Heart left ventricle (tissue), 16 donors: ENCODE results near the gene CIART. TPM values are rescaled to one million over a fixed set of nuclear protein-coding genes. Genes with fewer than 3 reads are reported as not detected.
"Not testable (repeated sequence)": the region's sequence is repeated elsewhere in the genome, so short reads cannot be mapped to it uniquely, and the experiment has no call there.

Experiments
- ATAC-seq, 4 donors: fragments of 200-7000 bp; cut with Tn5 transposase; one replicate each; pipeline ENCODE4 v1.9.1; 2020 to 2022; ENCODE audit warnings: moderate library complexity in 4 of 4, mild to moderate bottlenecking in 3 of 4, moderate number of reproducible peaks in 1 of 4
- DNase-seq, 5 donors: peaks; one replicate each; pipeline ENCODE4 v3.0.0-alpha.2; 2020
- H3K27ac ChIP-seq, 12 donors: fragments of 200-600 bp; sonication (generic) in 4 of 12; one replicate each; pipeline versions ENCODE4 v1.5.0 to v1.8.0; 2016 to 2022; ENCODE audit warnings: mild to moderate bottlenecking in 2 of 12
- H3K27me3 ChIP-seq, 9 donors: fragments of 200-600 bp; sonication (generic) in 2 of 9; one replicate each; pipeline versions ENCODE4 v1.5.1 to v1.8.0; 2016 to 2022; ENCODE audit warnings: mild to moderate bottlenecking in 3 of 9
- H3K36me3 ChIP-seq, 9 donors: fragments of 200-600 bp; sonication (generic) in 2 of 9; one replicate each; pipeline versions ENCODE4 v1.5.0 to v1.8.0; 2018 to 2022; ENCODE audit warnings: mild to moderate bottlenecking in 2 of 9
- H3K4me1 ChIP-seq, 12 donors: fragments of 200-600 bp; sonication (generic) in 4 of 12; one replicate each; pipeline versions ENCODE4 v1.5.0 to v1.8.0; 2016 to 2022; ENCODE audit warnings: mild to moderate bottlenecking in 3 of 12
- H3K4me3 ChIP-seq, 12 donors: fragments of 200-600 bp; sonication (generic) in 4 of 12; one replicate each; pipeline versions ENCODE4 v1.5.0 to v1.8.0; 2017 to 2022; ENCODE audit warnings: mild to moderate bottlenecking in 9 of 12, moderate library complexity in 4 of 12
- H3K9me3 ChIP-seq, 12 donors: fragments of 200-600 bp; sonication (generic) in 4 of 12; one replicate each; pipeline versions ENCODE4 v1.5.0 to v1.8.0; 2016 to 2022; ENCODE audit warnings: mild to moderate bottlenecking in 1 of 12
- POLR2A ChIP-seq, 2 donors: fragments of 450-650 bp; IDR thresholded peaks; one replicate each; pipeline ENCODE4 v1.6.1; 2017; ENCODE audit warnings: antibody characterized with exemption in 2 of 2, mild to moderate bottlenecking in 2 of 2, moderate library complexity in 2 of 2
- WGBS, 4 donors: extraction: QIAGEN DNeasy Blood & Tissue Kit in 2 of 4; methylation state at CpG; one replicate each; pipeline versions ENCODE4 v1.1.5 to v1.1.7; 2013 to 2018; 5-methylcytosine and 5-hydroxymethylcytosine counted together
- intact Hi-C, 10 donors: fragments of 100-400 bp; cut with DNase I; formaldehyde crosslinking; loops; one replicate each; pipeline versions ENCODE4 v1.11.1 to v1.14.2; 2022
- polyA plus RNA-seq, 2 donors: library from polyadenylated mRNA; stranded (reverse); fragments of 200-250 nt; gene quantifications; one replicate each; pipeline ENCODE4 v1.2.3, GENCODE V29; 2013
- total RNA-seq, 9 donors: library from RNA; depleted of rRNA in 2 of 9; stranded (reverse); fragments of >200 nt in 2 of 9; fragmentation: NEBNext Ultra II Directional in 3 of 9; extraction: Animal tissue kit (Norgen Biotek cat#: 25700) in 3 of 9; gene quantifications; one replicate each; pipeline versions ENCODE4 v1.1.0 to v1.2.4, GENCODE V29; 2016 to 2023
- TF ChIP-seq, protein P1 (sequence below), 12 donors: fragments of 200-600 bp; sonication (generic) in 4 of 12; IDR thresholded peaks; one replicate each; pipeline versions ENCODE4 v1.5.0 to v1.8.0; 2018 to 2022; ENCODE audit warnings: antibody characterized with exemption in 12 of 12, mild to moderate bottlenecking in 5 of 12
- donor health status: ischemic (EF 13 %, LVEDD 7.1; RV severe dilation, severe dysfunction).
- donor health status: healthy with polysubstance abuse.
- donor health status: DM: no; HTN: yes; CAD: no.
- donor health status: DM: no; HTN: no; CAD: no.
- donor health status: ischemic (EF 25% LVEDD 6.9; RV normal size, moderate dysfunction).
- donor health status: ischemic (EF 25% LVEDD 5.7; RV mildly dilated, moderate dysfunction).
- donor health status: healthy.
- donor health status: DM: yes; HTN: yes; CAD: no.
- donor health status: ischemic (EF 35%, LVEDD 5.7; RV mildly dilated, moderate dysfunction).
- donor health status: nonischemic (EF 11% LVEDD 7.7; RV severe dilation, severe dysfunction).
- donor health status: DM: yes; HTN: yes; CAD: no.
- donor health status: PGD.
- donor health status: ischemic (EF 29% LVEDD 5.4; RV normal size, mild dysfunction).
- donor health status: nonischemic (EF 23%, LVEDD 6.1; RV moderate dilation, normal function).

CIART gene
- total and polyA plus RNA-seq, 11 donors: 2.3 to 23.9 (median 7.1) TPM

DNA sequence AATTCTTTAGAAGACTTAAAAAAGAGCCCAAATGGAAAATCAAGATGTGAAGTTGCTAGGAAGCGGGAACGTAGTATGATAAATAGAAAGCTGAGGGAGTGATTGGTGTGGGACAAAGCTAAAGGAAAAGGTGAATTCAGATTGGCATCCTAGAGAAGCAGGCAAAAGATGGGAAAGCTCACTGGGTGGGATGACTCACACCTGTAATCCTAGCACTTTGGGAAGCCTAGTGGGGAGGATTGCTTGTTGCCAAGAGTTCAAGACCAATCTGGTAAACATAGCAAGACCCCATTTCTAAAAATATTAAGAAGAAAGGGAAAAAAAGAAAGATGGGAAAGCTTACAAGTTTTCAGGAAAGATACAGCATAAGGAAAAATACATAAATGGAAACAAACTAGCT lies 13.1 kb downstream of the CIART start:
- no peak for ATAC-seq
- Histone ChIP-seq H3K27me3 (no peaks in the 10 kb centered on the region), H3K4me1 (peaks cover 0 to 22% (median 9%) of the 10 kb centered on the region in 12 donors), H3K36me3 (peaks cover 0 to 55% (median 51%) of the 10 kb centered on the region in 9 donors), H3K4me3 (no peak overlapping the region), H3K27ac (no peak overlapping the region), H3K9me3 (no peaks in the 10 kb centered on the region)
- intact Hi-C loops: no loop called here
- DNase-seq: no peak
- TF ChIP-seq, protein P1, sequence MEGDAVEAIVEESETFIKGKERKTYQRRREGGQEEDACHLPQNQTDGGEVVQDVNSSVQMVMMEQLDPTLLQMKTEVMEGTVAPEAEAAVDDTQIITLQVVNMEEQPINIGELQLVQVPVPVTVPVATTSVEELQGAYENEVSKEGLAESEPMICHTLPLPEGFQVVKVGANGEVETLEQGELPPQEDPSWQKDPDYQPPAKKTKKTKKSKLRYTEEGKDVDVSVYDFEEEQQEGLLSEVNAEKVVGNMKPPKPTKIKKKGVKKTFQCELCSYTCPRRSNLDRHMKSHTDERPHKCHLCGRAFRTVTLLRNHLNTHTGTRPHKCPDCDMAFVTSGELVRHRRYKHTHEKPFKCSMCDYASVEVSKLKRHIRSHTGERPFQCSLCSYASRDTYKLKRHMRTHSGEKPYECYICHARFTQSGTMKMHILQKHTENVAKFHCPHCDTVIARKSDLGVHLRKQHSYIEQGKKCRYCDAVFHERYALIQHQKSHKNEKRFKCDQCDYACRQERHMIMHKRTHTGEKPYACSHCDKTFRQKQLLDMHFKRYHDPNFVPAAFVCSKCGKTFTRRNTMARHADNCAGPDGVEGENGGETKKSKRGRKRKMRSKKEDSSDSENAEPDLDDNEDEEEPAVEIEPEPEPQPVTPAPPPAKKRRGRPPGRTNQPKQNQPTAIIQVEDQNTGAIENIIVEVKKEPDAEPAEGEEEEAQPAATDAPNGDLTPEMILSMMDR (IDR thresholded peaks at IDR 0.05): no peak
- TF ChIP-seq POLR2A (IDR thresholded peaks at IDR 0.05): no peak
- 92 to 94% (median 93%) methylated on average over 2 of the region's 2 CpGs for WGBS, 4 donors

DNA sequence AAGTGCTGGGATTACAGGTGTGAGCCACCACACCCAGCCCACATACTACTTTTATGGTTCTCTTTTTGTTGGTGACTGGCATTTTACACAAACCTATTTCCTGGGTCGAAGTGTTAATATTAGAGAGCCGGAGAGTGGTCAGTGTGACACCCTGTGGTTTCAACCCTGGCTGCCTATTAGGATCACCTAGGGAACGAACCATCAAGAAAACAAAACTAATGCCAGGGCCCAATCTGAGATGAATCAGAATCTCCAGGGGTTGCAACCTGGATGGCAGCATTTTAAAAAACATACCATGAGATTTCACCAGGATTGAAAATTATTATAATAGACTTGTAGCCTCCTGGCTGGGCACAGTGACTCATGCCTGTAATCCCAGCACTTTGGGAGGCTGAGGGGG lies 17.4 kb downstream of the CIART start:
- H3K27me3 ChIP-seq: no peaks in the 10 kb centered on the region
- H3K4me1 ChIP-seq: peaks cover 0 to 8% (median under 1%) of the 10 kb centered on the region in 12 donors
- DNase-seq (no peak), ATAC-seq (no peak)
- H3K36me3 ChIP-seq: peaks cover 0 to 92% (median 84%) of the 10 kb centered on the region in 9 donors
- intact Hi-C loops: no loop called here
- WGBS, 4 donors: 95 to 100% (median 99%) methylated on average over 3 of the region's 3 CpGs
- no peak overlapping the region for H3K27ac ChIP-seq
- H3K4me3 ChIP-seq: no peak overlapping the region
- no peak for TF ChIP-seq POLR2A (IDR thresholded peaks at IDR 0.05)
- TF ChIP-seq, protein P1 (IDR thresholded peaks at IDR 0.05): no peak
- no peaks in the 10 kb centered on the region for H3K9me3 ChIP-seq

DNA sequence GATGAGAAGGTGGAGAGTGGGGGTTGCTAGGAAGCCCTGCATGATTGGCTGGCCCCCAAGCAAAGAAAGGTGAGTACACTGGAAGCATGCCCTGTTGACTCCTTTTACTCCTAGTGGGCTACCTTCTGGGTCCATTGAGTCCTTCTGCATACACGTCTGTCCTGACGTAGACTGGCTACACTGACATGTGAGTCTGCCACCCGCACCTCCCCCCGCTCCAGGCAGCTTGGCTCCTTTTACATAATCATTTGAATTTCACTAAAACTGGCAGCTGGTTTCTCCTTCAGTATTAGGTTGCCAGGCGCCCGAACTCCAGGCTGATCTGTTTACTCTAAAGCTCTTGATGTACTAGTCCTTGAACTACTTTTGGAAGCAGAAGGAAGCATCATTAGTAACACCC lies 20.0 kb downstream of the CIART start:
- ATAC-seq: peak in 1 of 4 donors; percentile 14
- intact Hi-C loops: no loop called here
- DNase-seq: no peak
- Histone ChIP-seq H3K4me1 (no peaks in the 10 kb centered on the region), H3K27me3 (no peaks in the 10 kb centered on the region), H3K27ac (no peak overlapping the region), H3K9me3 (no peaks in the 10 kb centered on the region), H3K36me3 (peaks cover 0 to 87% (median 78%) of the 10 kb centered on the region in 9 donors), H3K4me3 (no peak overlapping the region)
- 86 to 91% (median 89%) methylated on average over 6 of the region's 6 CpGs for WGBS, 4 donors
- TF ChIP-seq, protein P1 (IDR thresholded peaks at IDR 0.05): no peak
- TF ChIP-seq POLR2A (IDR thresholded peaks at IDR 0.05): no peak

DNA sequence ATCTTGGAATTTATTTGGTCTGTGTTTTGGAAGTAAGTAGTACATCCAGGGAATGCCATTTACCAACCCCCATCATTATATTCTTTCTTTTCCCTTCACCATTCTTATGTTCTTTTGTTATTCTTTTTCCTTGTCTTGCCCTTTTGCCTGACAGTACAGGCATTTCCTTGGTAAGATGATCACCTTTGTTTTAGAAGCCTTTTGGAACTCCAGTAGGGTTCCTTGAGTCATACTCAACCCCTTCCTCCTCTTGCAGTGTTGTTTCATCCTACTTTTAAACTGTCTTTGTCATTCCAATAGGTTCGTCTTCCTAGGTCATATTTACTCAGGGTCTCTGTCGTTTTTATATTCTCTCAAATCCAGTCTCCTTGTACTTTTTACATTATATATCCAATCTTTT lies 20.5 kb downstream of the CIART start:
- Histone ChIP-seq H3K4me3 (no peak overlapping the region), H3K27ac (no peak overlapping the region), H3K4me1 (no peaks in the 10 kb centered on the region), H3K27me3 (no peaks in the 10 kb centered on the region), H3K9me3 (no peaks in the 10 kb centered on the region), H3K36me3 (peaks cover 0 to 87% (median 78%) of the 10 kb centered on the region in 9 donors)
- ATAC-seq: no peak
- DNase-seq: no peak
- TF ChIP-seq POLR2A (IDR thresholded peaks at IDR 0.05): no peak
- TF ChIP-seq, protein P1 (IDR thresholded peaks at IDR 0.05): no peak
- intact Hi-C loops: no loop called here
- 82 to 90% (median 85%) methylated on average over 2 of the region's 2 CpGs for WGBS, 4 donors

DNA sequence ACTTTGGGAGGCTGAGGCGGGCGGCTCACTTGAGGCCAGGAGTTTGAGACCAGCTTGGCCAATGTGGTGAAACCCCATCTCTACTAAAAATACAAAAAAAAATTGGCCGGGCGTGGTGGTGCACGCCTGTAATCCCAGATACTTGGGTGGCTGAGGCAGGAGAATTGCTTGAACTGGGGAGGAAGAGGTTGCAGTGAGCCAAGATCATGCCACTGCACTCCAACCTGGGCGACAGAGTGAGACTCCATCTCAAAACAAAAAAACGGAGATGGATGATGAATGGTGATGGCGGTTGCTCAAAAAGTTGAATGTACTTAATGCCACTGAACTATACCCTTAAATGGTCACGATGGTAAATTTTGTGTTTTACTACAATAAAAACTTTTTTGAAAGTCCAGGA lies 26.2 kb downstream of the CIART start:
- H3K27ac ChIP-seq, H3K4me1 ChIP-seq, intact Hi-C loops, H3K9me3 ChIP-seq, DNase-seq, ATAC-seq, H3K27me3 ChIP-seq, H3K4me3 ChIP-seq: not testable (repeated sequence)
- H3K36me3 ChIP-seq: peaks cover 0 to 44% (median 38%) of the 10 kb centered on the region in 9 donors
- 94 to 96% (median 95%) methylated on average over 9 of the region's 9 CpGs for WGBS, 4 donors
